Ramos (cell line): Measurements from ENCODE around the gene MCM7.

Source experiments
- in situ Hi-C: fragments of 300-500 bp; cut with MboI; formaldehyde crosslinking; loops from one replicate; pipeline ENCODE4 v1.14.3; 2022; ENCODE audit warnings: low sequenced_read_pairs; ENCODE audit not compliant: unreplicated experiment

Gene MCM7

GRCh38 chr7:100099452-100099851 is 1.7 kb downstream of the MCM7 start:
- in situ Hi-C loops, result no loop called here

GRCh38 chr7:100098913-100099312 is 2.3 kb downstream of the MCM7 start:
- in situ Hi-C loops, result no loop called here

- in situ Hi-C loops, result no loop called here
Measured at GRCh38 chr7:100095704-100096103, 5.5 kb downstream of the MCM7 start.

GRCh38 chr7:100095289-100095688 is 5.9 kb downstream of the MCM7 start:
- in situ Hi-C loops, result no loop called here

GRCh38 chr7:100093925-100094486 is 7.2 kb downstream of the MCM7 start:
- in situ Hi-C loops, result no loop called here

GRCh38 chr7:100093498-100093897 is 7.7 kb downstream of the MCM7 start:
- in situ Hi-C loops, result no loop called here

- in situ Hi-C loops, result no loop called here
Measured at GRCh38 chr7:100093054-100093453, 8.1 kb downstream of the MCM7 start.

GRCh38 chr7:100091411-100092181 is 9.6 kb downstream of the MCM7 start:
- in situ Hi-C loops, result no loop called here

- in situ Hi-C loops, result no loop called here
Measured at GRCh38 chr7:100090527-100091410, 10.4 kb downstream of the MCM7 start.

- in situ Hi-C loops, result no loop called here
Measured at GRCh38 chr7:100089458-100090196, 11.6 kb downstream of the MCM7 start.

- in situ Hi-C loops, result no loop called here
Measured at GRCh38 chr7:100088621-100089457, 12.4 kb downstream of the MCM7 start, which contains the start of gene COPS6. Gene COPS6 (plus strand): TSS chr7:100088969. CDS start chr7:100088991, 22 bp downstream.

GRCh38 chr7:100088095-100088620 is 13.0 kb downstream of the MCM7 start:
- in situ Hi-C loops, result no loop called here

GRCh38 chr7:100087055-100087750 is 14.0 kb downstream of the MCM7 start:
- in situ Hi-C loops, result no loop called here

GRCh38 chr7:100085515-100085914 is 15.7 kb downstream of the MCM7 start:
- in situ Hi-C loops, result no loop called here

- in situ Hi-C loops, result no loop called here
Measured at GRCh38 chr7:100082978-100083377, 18.2 kb downstream of the MCM7 start.

- in situ Hi-C loops, result no loop called here
Measured at GRCh38 chr7:100081535-100082102, 19.6 kb downstream of the MCM7 start, which contains the start of gene ZNF3. Gene ZNF3 (minus strand): TSS chr7:100081723. CDS start chr7:100077357, 4,366 bp downstream.

- in situ Hi-C loops, result no loop called here
Measured at GRCh38 chr7:100080907-100081534, 20.2 kb downstream of the MCM7 start.
